Fibroblast of mammary gland (primary cell): Measurements from ENCODE around the gene SORCS1.

Source experiments
- DNase-seq: peaks from one replicate; pipeline ENCODE4 v3.0.0-alpha.2; 2010; ENCODE audit warnings: low read depth
- H3K4me3 ChIP-seq: 2 replicates; pipeline ENCODE4 v1.5.1; 2011; ENCODE audit warnings: low read depth, mild to moderate bottlenecking, low read length, moderate library complexity; ENCODE audit not compliant: control insufficient read depth
- CTCF ChIP-seq: conservative IDR thresholded peaks from 2 replicates; pipeline ENCODE4 v1.5.1; 2011; ENCODE audit warnings: low read depth, low read length, inconsistent platforms; ENCODE audit not compliant: control insufficient read depth, insufficient read depth

SORCS1 gene

GRCh38 chr10:106557951-106558733, 606.4 kb downstream of the SORCS1 start:
- H3K4me3 ChIP-seq, result no peak overlapping the region
- peak; percentile 77 for DNase-seq
- TF ChIP-seq CTCF, result no peak

- no peak for TF ChIP-seq CTCF
- no peak overlapping the region for H3K4me3 ChIP-seq
- peak; percentile 31 for DNase-seq
These were observed 607.5 kb downstream of the SORCS1 start for GRCh38 chr10:106557053-106557452.

GRCh38 chr10:106555599-106555998, 608.9 kb downstream of the SORCS1 start:
- DNase-seq, result no peak
- H3K4me3 ChIP-seq, result no peak overlapping the region
- TF ChIP-seq CTCF, result peak; percentile 18

- TF ChIP-seq CTCF, result no peak
- no peak for DNase-seq
- no peak overlapping the region for H3K4me3 ChIP-seq
These were observed 612.9 kb downstream of the SORCS1 start for GRCh38 chr10:106551501-106552062.

GRCh38 chr10:106548832-106549231, 615.7 kb downstream of the SORCS1 start:
- no peak for DNase-seq
- TF ChIP-seq CTCF, result no peak
- no peak overlapping the region for H3K4me3 ChIP-seq

GRCh38 chr10:106547047-106547635, 617.4 kb downstream of the SORCS1 start:
- H3K4me3 ChIP-seq, result no peak overlapping the region
- no peak for DNase-seq
- TF ChIP-seq CTCF, result no peak

- DNase-seq, result no peak
- TF ChIP-seq CTCF, result no peak
- no peak overlapping the region for H3K4me3 ChIP-seq
These were observed 622.0 kb downstream of the SORCS1 start for GRCh38 chr10:106542461-106542860.
